ENCODE data around the gene MOG. TPM values are rescaled to one million over a fixed set of nuclear protein-coding genes. Genes with fewer than 3 reads are reported as not detected.

Gene MOG
- total RNA-seq, 4 donors from 2014 or later: not detected

DNA sequence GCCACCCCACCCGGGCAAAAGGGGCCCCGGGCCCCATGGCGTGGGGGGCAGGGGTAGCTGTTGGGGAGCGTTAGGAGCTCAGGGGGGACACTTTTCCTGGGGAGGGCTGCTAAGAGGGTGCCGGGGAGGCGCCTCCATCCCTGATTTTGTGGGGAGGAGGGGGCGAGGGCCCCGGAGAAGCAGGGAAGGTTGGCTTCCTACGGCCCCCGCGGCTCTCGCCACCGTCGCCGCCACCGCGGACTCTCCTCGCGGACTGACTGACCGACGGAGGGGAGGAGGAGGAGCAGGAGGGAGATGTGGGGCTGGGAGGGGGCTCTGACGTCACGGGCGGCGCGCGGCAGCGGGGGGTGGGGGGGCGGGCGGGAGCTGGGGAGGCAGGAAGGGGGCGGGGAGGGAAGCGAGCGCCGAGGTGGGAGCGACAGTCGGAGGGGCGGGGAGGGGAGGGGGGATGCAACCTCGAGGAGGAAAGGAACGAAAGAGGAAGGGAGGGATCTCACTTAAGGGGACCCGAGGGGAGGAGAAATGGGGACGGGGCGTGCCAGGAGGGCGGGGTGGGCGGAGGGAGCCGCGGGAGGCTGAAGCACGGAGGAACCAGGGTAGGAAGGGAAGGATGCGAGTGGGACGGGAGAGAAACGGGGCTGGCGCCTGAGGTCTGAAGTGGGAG, 29.0 kb upstream of the MOG start:
- Histone ChIP-seq H3K4me3 (peak overlapping the region; percentile 53 to 70 (median 60)), H3K36me3 (peaks cover 0 to 11% (median 0%) of the 10 kb centered on the region in 3 donors), H3K4me1 (peaks cover 0 to 44% (median 20%) of the 10 kb centered on the region in 4 donors), H3K27ac (peak overlapping the region; percentile 74 to 86 (median 80)), H3K9me3 (no peaks in the 10 kb centered on the region), H3K27me3 (no peaks in the 10 kb centered on the region)
- TF ChIP-seq EP300 (IDR thresholded peaks at IDR 0.05) (peak in 1 of 2 donors; percentile 87), POLR2A (IDR thresholded peaks at IDR 0.05) (peak; percentile 40 to 77), CTCF (IDR thresholded peaks at IDR 0.05) (peak in 1 of 5 experiments; percentile 11)
- 1% methylated on average over 39 to 45 of the region's 51 CpGs for WGBS, 2 donors
- peak; percentile 30 to 60 for DNase-seq (ENCODE audit: low spot score in 2 of 2)

- Histone ChIP-seq H3K27ac (peak overlapping the region; percentile 74 to 86 (median 80)), H3K36me3 (peaks cover 0 to 3% (median 0%) of the 10 kb centered on the region in 3 donors), H3K9me3 (no peaks in the 10 kb centered on the region), H3K4me3 (peak overlapping the region; percentile 53 to 70 (median 60)), H3K4me1 (peaks cover 0 to 48% (median 20%) of the 10 kb centered on the region in 4 donors), H3K27me3 (no peaks in the 10 kb centered on the region)
- TF ChIP-seq EP300 (IDR thresholded peaks at IDR 0.05) (no peak), CTCF (IDR thresholded peaks at IDR 0.05) (peak; percentile 37 to 74 (median 60)), POLR2A (IDR thresholded peaks at IDR 0.05) (no peak)
- peak; percentile 52 to 69 for DNase-seq (ENCODE audit: low spot score in 2 of 2)
- 6% methylated on average over 32 of the region's 32 CpGs for WGBS, 2 donors
Observed at GRCh38 chr6:29628419-29629281, 28.2 kb upstream of the MOG start.

- WGBS, 2 donors: 85 to 91% methylated on average over 2 of the region's 2 CpGs
- DNase-seq (ENCODE audit: low spot score in 2 of 2): no peak
- Histone ChIP-seq H3K27ac (no peak overlapping the region), H3K9me3 (no peaks in the 10 kb centered on the region), H3K36me3 (no peaks in the 10 kb centered on the region), H3K27me3 (no peaks in the 10 kb centered on the region), H3K4me3 (no peak overlapping the region), H3K4me1 (peaks cover 0 to 53% (median 20%) of the 10 kb centered on the region in 4 donors)
- TF ChIP-seq CTCF (IDR thresholded peaks at IDR 0.05): no peak
Observed at GRCh38 chr6:29629571-29629970, 27.3 kb upstream of the MOG start.

GRCh38 chr6:29630315-29630714, 26.6 kb upstream of the MOG start:
- Histone ChIP-seq H3K36me3 (no peaks in the 10 kb centered on the region), H3K9me3 (no peaks in the 10 kb centered on the region), H3K4me3 (no peak overlapping the region), H3K27ac (no peak overlapping the region), H3K27me3 (no peaks in the 10 kb centered on the region), H3K4me1 (peaks cover 0 to 53% (median 20%) of the 10 kb centered on the region in 4 donors)
- 82 to 85% methylated on average over 9 of the region's 9 CpGs for WGBS, 2 donors
- no peak for TF ChIP-seq EP300 (IDR thresholded peaks at IDR 0.05)
- TF ChIP-seq CTCF (IDR thresholded peaks at IDR 0.05): no peak
- TF ChIP-seq POLR2A (IDR thresholded peaks at IDR 0.05): no peak
- DNase-seq (ENCODE audit: low spot score in 2 of 2): no peak
